Raji (cell line): ENCODE measurements around the gene LRRC2.

Experiments used
- POLR2A ChIP-seq: IDR thresholded peaks from 2 replicates; pipeline ENCODE4 v1.6.1; 2011; ENCODE audit warnings: low read depth, low read length, control low read depth; ENCODE audit not compliant: insufficient read depth

The LRRC2 gene

GRCh38 chr3:46501702-46502101, 64.4 kb downstream of the LRRC2 start:
- no peak for TF ChIP-seq POLR2A

GRCh38 chr3:46500656-46501635, 65.2 kb downstream of the LRRC2 start:
- TF ChIP-seq POLR2A = no peak

- TF ChIP-seq POLR2A = no peak
Measured at GRCh38 chr3:46498916-46499519, 67.1 kb downstream of the LRRC2 start.

DNA sequence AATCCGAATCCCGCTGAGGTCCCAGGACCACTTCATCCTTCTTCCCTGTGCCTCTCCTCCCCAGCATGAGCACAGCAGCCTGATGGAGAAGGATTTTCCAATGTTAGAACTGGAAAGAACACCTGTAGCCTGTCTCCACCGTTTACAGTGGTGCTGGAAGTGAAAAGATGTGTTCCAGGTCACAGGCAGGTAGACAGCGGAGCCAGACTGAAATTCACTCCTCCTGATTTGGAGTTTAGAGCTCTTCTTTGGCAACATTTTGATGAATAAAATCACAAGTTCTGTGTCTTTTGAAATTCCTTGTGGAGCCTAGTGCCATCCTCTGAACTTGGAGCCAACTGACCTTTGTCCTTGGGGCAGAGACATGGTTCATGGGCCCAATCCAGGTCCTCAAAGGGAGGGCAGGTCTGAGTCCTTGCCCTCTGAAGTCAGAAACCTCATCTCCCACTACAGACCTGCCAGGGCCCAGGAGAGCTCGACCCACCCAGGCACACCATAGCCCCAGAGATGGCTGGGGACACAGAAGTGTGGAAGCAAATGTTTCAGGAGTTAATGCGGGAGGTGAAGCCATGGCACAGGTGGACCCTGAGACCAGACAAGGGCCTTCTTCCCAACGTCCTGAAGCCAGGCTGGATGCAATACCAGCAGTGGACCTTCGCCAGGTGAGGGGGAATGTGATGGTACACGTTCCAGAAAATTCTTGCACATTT, 68.4 kb downstream of the LRRC2 start, which contains the start of gene RTP3:
TSS of gene RTP3 (plus strand) at position 421 of the 710 bp plus-strand sequence. CDS start at position 508, 87 bp downstream.
- TF ChIP-seq POLR2A = no peak

DNA sequence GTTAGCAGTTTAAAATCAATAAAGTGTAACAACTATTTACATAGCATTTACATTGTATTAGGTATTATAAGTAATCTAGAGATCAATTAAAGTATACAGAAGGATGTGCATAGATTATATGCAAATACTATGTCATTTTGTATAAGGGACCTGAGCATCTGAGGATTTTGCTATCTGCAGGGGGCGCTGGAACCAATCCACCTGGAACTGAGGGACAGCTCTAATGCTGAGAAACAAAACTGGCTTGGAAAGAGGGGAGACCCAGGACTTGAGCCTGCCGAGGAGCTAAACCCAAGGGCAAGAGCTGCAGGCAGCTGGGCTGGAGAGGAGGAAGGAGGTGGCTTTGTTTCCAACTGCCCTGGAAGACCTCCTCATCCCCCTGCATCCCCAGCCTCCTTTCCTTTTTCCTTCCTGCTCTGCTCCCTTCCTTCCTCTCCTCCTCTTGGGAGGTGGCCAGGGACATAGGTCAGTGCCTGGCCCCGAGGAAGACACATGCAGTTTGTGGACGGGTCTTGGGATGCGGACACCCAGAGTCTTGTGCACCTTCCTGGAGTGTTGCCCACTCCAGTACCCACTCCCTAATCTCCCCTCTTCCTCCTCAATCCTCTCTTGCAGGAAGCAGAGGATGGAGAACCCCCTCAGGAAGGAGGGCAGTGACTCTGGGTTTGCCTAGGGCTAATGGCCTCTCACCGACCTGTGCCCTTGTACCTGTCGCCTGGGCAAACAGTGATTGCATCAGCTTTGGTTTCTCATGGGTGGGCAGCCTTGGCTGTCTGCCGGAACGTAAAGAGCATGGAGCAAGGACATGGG, 69.2 kb downstream of the LRRC2 start:
- TF ChIP-seq POLR2A = no peak

- no peak for TF ChIP-seq POLR2A
Measured at GRCh38 chr3:46495901-46496456, 70.1 kb downstream of the LRRC2 start.

GRCh38 chr3:46492890-46493547, 73.1 kb downstream of the LRRC2 start:
- no peak for TF ChIP-seq POLR2A

- TF ChIP-seq POLR2A = no peak
Measured at GRCh38 chr3:46491089-46492070, 74.7 kb downstream of the LRRC2 start.

DNA sequence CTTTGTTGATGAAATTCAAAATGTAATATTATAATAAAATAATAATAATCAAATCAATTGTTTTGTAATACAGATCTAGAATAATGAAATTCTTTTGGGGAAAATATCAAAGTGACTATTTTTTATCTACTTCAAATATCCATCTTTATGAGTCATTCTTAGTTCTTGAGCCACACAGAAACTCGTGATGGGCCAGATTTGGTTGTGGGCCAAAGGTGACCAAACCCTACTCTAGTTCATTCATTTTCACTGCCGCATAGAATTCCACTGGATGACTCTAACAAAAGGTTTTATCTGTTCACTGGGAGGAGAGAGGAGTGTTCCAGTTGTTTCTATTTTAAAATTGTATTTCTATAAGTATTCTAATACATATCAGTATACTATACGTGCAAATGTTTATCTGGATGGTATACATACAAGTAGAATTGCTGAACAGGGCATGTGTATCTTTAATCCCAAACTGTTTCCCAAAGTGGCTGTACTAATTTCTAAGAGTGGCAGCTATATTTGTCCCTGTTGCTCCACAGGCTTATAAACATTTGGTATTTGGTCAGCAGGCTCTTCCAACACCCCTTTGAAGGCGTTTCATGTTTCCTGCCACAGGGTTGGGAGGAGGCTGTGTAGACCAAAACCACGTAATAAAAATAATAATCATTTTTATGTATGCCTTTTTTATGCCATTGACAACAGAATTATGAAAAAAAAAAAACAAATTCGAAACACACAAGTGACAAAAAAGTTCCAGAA, 75.6 kb downstream of the LRRC2 start:
- no peak for TF ChIP-seq POLR2A

- no peak for TF ChIP-seq POLR2A
Measured at GRCh38 chr3:46489875-46490274, 76.2 kb downstream of the LRRC2 start.

GRCh38 chr3:46489381-46489780, 76.7 kb downstream of the LRRC2 start:
- TF ChIP-seq POLR2A = no peak

DNA sequence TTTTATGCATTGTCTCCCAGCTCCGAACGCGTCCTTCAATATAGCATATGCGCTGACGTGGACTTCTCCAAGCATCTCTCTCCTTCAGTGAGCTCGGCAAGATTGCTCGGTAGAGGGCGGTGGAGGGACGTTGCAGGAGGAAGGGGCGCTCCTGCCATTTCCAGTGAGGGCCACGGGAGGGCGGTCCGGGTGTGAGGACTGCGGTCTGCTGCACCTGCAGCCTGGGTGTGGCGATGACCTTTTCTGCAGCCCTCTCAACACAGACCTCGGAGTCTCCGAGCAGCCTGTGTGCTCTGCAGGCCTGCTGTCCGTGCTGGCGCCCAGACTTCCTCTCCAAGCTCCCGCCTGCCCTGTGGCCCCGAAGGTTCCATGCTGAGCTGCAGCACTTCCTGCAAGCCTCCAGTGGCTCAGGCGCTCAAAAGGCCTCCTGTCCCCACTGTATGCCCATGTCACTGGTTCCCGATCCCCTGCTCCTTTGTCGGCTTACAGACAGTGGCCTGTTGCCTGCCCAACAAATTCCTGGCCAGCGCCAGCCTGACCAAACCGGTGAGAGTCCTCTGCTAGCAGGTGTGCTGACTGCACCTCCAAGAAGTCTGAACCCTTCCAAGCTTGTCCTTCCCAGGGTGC, 77.3 kb downstream of the LRRC2 start:
- TF ChIP-seq POLR2A = no peak
